Thymus (tissue), 11 donors: ENCODE measurements around the gene TRIM54. TPM values are rescaled to one million over a fixed set of nuclear protein-coding genes. Genes with fewer than 3 reads are reported as not detected.
"Not testable (repeated sequence)": the region's sequence is repeated elsewhere in the genome, so short reads cannot be mapped to it uniquely, and the experiment has no call there.

ENCODE experiments used
- DNase-seq, 9 donors: peaks; one replicate each; pipeline ENCODE4 v3.0.0-alpha.2; 2013; ENCODE audit warnings: low spot score in 9 of 9, low read depth in 6 of 9, missing footprints in 1 of 9
- H3K27ac ChIP-seq, 2 donors: one replicate each; pipeline ENCODE4 v1.5.1; 2013; ENCODE audit warnings: control low read depth in 1 of 2, low read depth in 1 of 2, low read length in 1 of 2, mild to moderate bottlenecking in 1 of 2, moderate library complexity in 1 of 2
- H3K27me3 ChIP-seq, 2 donors: one replicate each; pipeline ENCODE4 v1.5.1; 2013; ENCODE audit warnings: low read length in 1 of 2; ENCODE audit not compliant: control insufficient read depth in 2 of 2, insufficient read depth in 1 of 2
- H3K36me3 ChIP-seq, 2 donors: one replicate each; pipeline ENCODE4 v1.5.1; 2013; ENCODE audit warnings: low read length in 1 of 2, mild to moderate bottlenecking in 1 of 2, moderate library complexity in 1 of 2; ENCODE audit not compliant: control insufficient read depth in 2 of 2, insufficient read depth in 2 of 2
- H3K4me1 ChIP-seq, 2 donors: one replicate each; pipeline ENCODE4 v1.5.1; 2013; ENCODE audit warnings: low read length in 2 of 2; ENCODE audit not compliant: control insufficient read depth in 2 of 2, insufficient read depth in 2 of 2
- H3K4me3 ChIP-seq, 2 donors: one replicate each; pipeline ENCODE4 v1.5.1; 2013; ENCODE audit warnings: low read length in 2 of 2, control low read depth in 1 of 2, mild to moderate bottlenecking in 1 of 2
- H3K9me3 ChIP-seq, 2 donors: one replicate each; pipeline ENCODE4 v1.5.1; 2013; ENCODE audit warnings: low read length in 1 of 2, mild to moderate bottlenecking in 1 of 2; ENCODE audit not compliant: control insufficient read depth in 2 of 2, insufficient read depth in 1 of 2
- WGBS: extraction: QIAGEN DNeasy Blood & Tissue Kit; methylation state at CpG from one replicate; pipeline ENCODE4 v1.1.7; 2013; 5-methylcytosine and 5-hydroxymethylcytosine counted together
- polyA plus RNA-seq: library from polyadenylated mRNA; stranded (reverse); fragments of 200-250 nt; gene quantifications from one replicate; pipeline ENCODE4 v1.2.3, GENCODE V29; 2013
- total RNA-seq: library from RNA; stranded (reverse); fragments of 120-200 nt; gene quantifications from one replicate; pipeline ENCODE4 v1.2.4, GENCODE V29; 2013
- donor health status: healthy.

Gene TRIM54
- total and polyA plus RNA-seq, 2 donors, result 0.14 to 0.52 TPM

DNA sequence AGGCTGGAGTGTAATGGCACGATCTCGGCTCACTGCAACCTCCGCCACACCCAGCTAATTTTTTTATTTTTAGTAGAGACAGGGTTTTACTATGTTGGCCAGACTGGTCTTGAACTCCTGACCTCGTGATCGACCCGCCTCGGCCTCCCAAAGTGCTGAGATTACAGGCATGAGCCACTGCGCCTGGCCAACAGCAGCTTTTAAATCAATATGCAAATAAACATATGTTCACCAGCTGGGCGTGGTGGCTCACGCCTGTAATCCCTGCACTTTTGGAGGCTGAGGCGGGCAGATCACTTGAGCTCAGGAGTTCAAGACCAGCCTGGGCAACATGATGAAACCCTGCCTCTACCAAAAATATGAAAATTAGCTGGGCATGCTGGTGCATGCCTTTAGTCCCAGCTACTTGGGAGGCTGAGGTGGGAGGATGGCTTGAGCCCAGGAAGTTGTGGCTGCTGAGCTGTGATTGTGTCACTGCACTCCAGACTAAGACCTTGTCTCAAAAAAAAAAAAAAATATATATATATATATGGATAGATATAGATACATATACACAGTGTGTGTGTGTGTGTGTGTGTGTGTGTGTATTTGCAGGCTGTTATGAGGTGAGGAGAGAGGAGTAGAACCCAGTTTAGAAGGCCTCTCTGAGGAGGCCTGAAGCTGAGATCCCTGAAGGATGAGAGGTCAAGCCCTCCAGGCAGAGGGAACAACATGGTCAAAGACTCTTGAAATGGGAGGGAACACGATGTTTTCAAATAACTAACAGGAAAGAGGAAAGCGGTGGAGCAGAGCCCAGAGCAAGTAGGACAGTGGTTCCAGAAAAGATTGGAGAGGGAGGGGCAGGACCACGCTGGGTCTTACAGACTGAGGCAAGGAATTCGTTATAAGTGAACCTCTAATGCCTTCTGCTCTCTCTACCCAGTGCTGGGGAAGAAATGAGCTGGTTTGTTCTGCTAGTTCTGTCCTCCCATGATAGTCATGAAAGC, 9.4 kb upstream of the TRIM54 start:
- peaks cover 0 to 45% of the 10 kb centered on the region in 2 donors for H3K27me3 ChIP-seq
- H3K4me3 ChIP-seq, DNase-seq, H3K4me1 ChIP-seq, H3K27ac ChIP-seq, H3K9me3 ChIP-seq, H3K36me3 ChIP-seq: not testable (repeated sequence)
- WGBS, result 95% methylated on average over 15 of the region's 15 CpGs

GRCh38 chr2:27275211-27276150, 6.7 kb upstream of the TRIM54 start, which contains the start of gene DNAJC5G:
Gene DNAJC5G (plus strand): TSS chr2:27275433. CDS start chr2:27276729, 1,296 bp downstream.
- no peaks in the 10 kb centered on the region for H3K4me1 ChIP-seq
- no peak within 1 kb of the TSS for H3K4me3 ChIP-seq
- WGBS, result 93% methylated on average over 39 of the region's 39 CpGs
- DNase-seq, result no peak
- H3K27me3 ChIP-seq, result peaks cover 0 to 29% of the 10 kb centered on the region in 2 donors
- no peaks in the 10 kb centered on the region for H3K9me3 ChIP-seq
- H3K27ac ChIP-seq, result no peak within 1 kb of the TSS
- H3K36me3 ChIP-seq, result no peaks in the 10 kb centered on the region

DNA sequence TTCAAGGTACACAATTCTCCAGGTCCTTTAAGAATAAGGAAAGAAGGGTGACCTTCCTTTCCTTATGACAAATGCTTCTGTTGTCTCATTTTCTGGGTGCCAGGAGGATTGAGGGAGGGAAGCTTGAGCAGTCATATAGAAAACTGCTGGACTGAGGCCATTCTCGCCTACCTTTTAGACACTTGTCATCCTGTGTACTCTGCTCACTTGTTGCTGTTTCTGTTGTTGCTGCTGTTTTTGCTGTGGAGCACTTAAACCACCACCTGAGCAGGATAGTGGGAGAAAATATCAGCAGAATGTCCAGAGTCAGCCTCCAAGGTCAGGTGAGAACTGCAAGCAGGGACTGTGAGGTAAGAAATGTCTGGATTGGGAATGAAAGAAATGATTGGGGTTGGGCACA, 4.2 kb upstream of the TRIM54 start:
- Histone ChIP-seq H3K27ac (no peak overlapping the region), H3K4me3 (no peak overlapping the region), H3K36me3 (no peaks in the 10 kb centered on the region), H3K4me1 (no peaks in the 10 kb centered on the region), H3K9me3 (no peaks in the 10 kb centered on the region), H3K27me3 (peaks cover 0 to 38% of the 10 kb centered on the region in 2 donors)
- 94% methylated on average over 1 of the region's 1 CpG for WGBS
- DNase-seq, result no peak

- 92% methylated on average over 3 of the region's 3 CpGs for WGBS
- no peak for DNase-seq
- peaks cover 0 to 42% of the 10 kb centered on the region in 2 donors for H3K27me3 ChIP-seq
These were observed 1.4 kb upstream of the TRIM54 start for GRCh38 chr2:27280826-27281225.

DNA sequence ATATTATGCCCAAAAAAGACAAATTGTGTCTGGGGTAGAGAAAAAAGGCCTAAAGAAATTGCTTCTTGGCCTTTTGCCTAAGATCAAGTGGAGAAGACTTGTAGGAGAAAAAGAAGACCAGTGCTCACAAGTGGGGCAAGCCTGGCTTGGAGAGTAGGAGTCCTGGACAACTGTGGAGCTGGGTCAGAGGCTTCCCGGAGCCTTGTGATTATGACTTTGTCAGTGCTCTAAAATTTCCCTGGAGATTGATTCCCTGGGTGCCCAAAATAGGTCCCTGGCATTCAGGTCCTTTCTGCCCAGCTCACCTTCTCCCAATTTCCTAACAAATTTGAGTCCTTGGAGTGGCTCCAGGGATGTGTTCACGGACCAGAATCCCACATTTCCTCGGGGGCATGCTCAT, 787 bp upstream of the TRIM54 start:
- Histone ChIP-seq H3K36me3 (no peaks in the 10 kb centered on the region), H3K27ac (no peak overlapping the region), H3K27me3 (peaks cover 0 to 40% of the 10 kb centered on the region in 2 donors), H3K4me3 (no peak overlapping the region), H3K4me1 (no peaks in the 10 kb centered on the region), H3K9me3 (no peaks in the 10 kb centered on the region)
- WGBS, result 87% methylated on average over 3 of the region's 3 CpGs
- no peak for DNase-seq

More at GRCh38 chr2:27280826-27281225, 1.4 kb upstream of the TRIM54 start:
- Histone ChIP-seq H3K4me1 (no peaks in the 10 kb centered on the region), H3K27ac (no peak overlapping the region), H3K4me3 (no peak overlapping the region), H3K9me3 (no peaks in the 10 kb centered on the region), H3K36me3 (no peaks in the 10 kb centered on the region)

- H3K4me3 ChIP-seq, result no peak overlapping the region
- H3K27me3 ChIP-seq, result peaks cover 0 to 40% of the 10 kb centered on the region in 2 donors
- 93% methylated on average over 5 of the region's 5 CpGs for WGBS
- DNase-seq, result no peak
- no peaks in the 10 kb centered on the region for H3K4me1 ChIP-seq
- H3K36me3 ChIP-seq, result no peaks in the 10 kb centered on the region
- H3K27ac ChIP-seq, result no peak overlapping the region
- no peaks in the 10 kb centered on the region for H3K9me3 ChIP-seq
These were observed 663 bp downstream of the TRIM54 start for GRCh38 chr2:27282892-27283291.

DNA sequence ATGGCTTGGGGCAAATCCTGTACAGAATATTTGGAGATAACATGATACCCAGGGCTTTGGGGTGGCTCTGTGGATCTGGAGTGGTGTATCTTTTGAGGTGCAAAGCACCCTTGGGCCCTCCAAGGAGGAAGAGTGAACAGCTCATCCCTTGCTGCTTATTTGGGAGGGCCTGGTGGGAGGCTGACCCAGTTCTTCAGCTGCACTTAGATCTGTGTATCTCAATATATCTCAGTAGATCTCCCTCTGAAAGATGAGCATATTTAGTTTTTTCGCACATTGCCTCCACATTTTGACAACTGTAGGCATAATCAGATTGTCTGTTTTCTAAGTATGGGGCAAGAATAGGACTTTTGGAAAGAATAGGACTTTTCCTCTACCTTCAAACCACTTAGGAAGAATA, 2.8 kb downstream of the TRIM54 start:
- Histone ChIP-seq H3K9me3 (no peaks in the 10 kb centered on the region), H3K27me3 (peaks cover 2 to 40% of the 10 kb centered on the region in 2 donors), H3K4me1 (no peaks in the 10 kb centered on the region), H3K4me3 (no peak overlapping the region), H3K27ac (no peak overlapping the region), H3K36me3 (no peaks in the 10 kb centered on the region)
- no peak for DNase-seq
- 96% methylated on average over 1 of the region's 1 CpG for WGBS

- Histone ChIP-seq H3K9me3 (no peaks in the 10 kb centered on the region), H3K4me3 (no peak overlapping the region), H3K36me3 (no peaks in the 10 kb centered on the region), H3K4me1 (peaks cover 0 to 3% of the 10 kb centered on the region in 2 donors), H3K27me3 (peaks cover 2 to 38% of the 10 kb centered on the region in 2 donors), H3K27ac (no peak overlapping the region)
- no peak for DNase-seq
- WGBS, result 96% methylated on average over 6 of the region's 6 CpGs
These were observed 3.3 kb downstream of the TRIM54 start for GRCh38 chr2:27285481-27285880.
